A204.1 (cell line): ENCODE data around the gene KCNE4.

Source experiments
- FAIRE-seq: peaks from 2 replicates; lab custom pipeline; 2012; peaks lifted over from hg19 to GRCh38; lab: Jason Lieb, UNC

Gene KCNE4

GRCh38 chr2:223041527-223042109, 10.4 kb upstream of the KCNE4 start:
- no peak for FAIRE-seq

GRCh38 chr2:223042284-223042683, 9.7 kb upstream of the KCNE4 start:
- FAIRE-seq = no peak

GRCh38 chr2:223042704-223043118, 9.3 kb upstream of the KCNE4 start:
- FAIRE-seq = no peak

GRCh38 chr2:223043164-223043941, 8.6 kb upstream of the KCNE4 start:
- FAIRE-seq = no peak

- no peak for FAIRE-seq
Observed at GRCh38 chr2:223044092-223044836, 7.7 kb upstream of the KCNE4 start.

GRCh38 chr2:223044916-223045700, 6.9 kb upstream of the KCNE4 start:
- FAIRE-seq = no peak

GRCh38 chr2:223046470-223047040, 5.4 kb upstream of the KCNE4 start:
- no peak for FAIRE-seq

GRCh38 chr2:223047260-223047761, 4.7 kb upstream of the KCNE4 start:
- FAIRE-seq = no peak

GRCh38 chr2:223048519-223048918, 3.5 kb upstream of the KCNE4 start:
- no peak for FAIRE-seq

- no peak for FAIRE-seq
Observed at GRCh38 chr2:223049356-223049755, 2.6 kb upstream of the KCNE4 start.

GRCh38 chr2:223050188-223050587, 1.8 kb upstream of the KCNE4 start:
- no peak for FAIRE-seq

GRCh38 chr2:223050900-223051504, 988 bp upstream of the KCNE4 start:
- FAIRE-seq = no peak

GRCh38 chr2:223052548-223053483, 826 bp downstream of the KCNE4 start:
- no peak for FAIRE-seq

GRCh38 chr2:223053484-223054192, 1.6 kb downstream of the KCNE4 start:
- no peak for FAIRE-seq

GRCh38 chr2:223054193-223054781, 2.3 kb downstream of the KCNE4 start:
- FAIRE-seq = no peak

GRCh38 chr2:223055140-223055539, 3.1 kb downstream of the KCNE4 start:
- no peak for FAIRE-seq

- no peak for FAIRE-seq
Observed at GRCh38 chr2:223055836-223056235, 3.8 kb downstream of the KCNE4 start.

- FAIRE-seq = no peak
Observed at GRCh38 chr2:223056701-223057418, 4.9 kb downstream of the KCNE4 start.

GRCh38 chr2:223057569-223057968, 5.6 kb downstream of the KCNE4 start:
- FAIRE-seq = no peak
